A673 (cell line): ENCODE results near the gene SOS1. TPM values are rescaled to one million over a fixed set of nuclear protein-coding genes. Genes with fewer than 3 reads are reported as not detected.
"Not testable (repeated sequence)": the region's sequence is repeated elsewhere in the genome, so short reads cannot be mapped to it uniquely, and the experiment has no call there.

ENCODE experiments used
- BruUV-seq: library from RNA; stranded (reverse); fragments of 400-500 nt; replicated peaks from 2 replicates; lab custom pipeline; 2021; lab: Mats Ljungman, UMichigan
- CTCF ChIA-PET: fragments of 300-600 bp; sonication (Branson Sonifier 250); formaldehyde crosslinking; loops from one replicate; lab custom pipeline; 2022; ENCODE audit warnings: antibody characterized with exemption; lab: Charles Lee
- POLR2A ChIA-PET: fragments of 300-600 bp; sonication (Branson Sonifier 250); formaldehyde crosslinking; loops from one replicate; lab custom pipeline; 2022; ENCODE audit warnings: antibody characterized with exemption; ENCODE audit not compliant: low non-redundant PET; lab: Charles Lee
- DNase-seq: peaks from one replicate; pipeline ENCODE4 v3.0.0-alpha.2; 2015; ENCODE audit warnings: low spot score
- H3K27ac ChIP-seq: fragments of 200-600 bp; sonication (generic); 2 replicates; pipeline ENCODE4 v1.5.1; 2016; ENCODE audit warnings: mixed run types, low read depth, mild to moderate bottlenecking, mixed read lengths, antibody characterized with exemption, low read length; ENCODE audit not compliant: poor library complexity, severe bottlenecking
- H3K27me3 ChIP-seq: fragments of 200-600 bp; sonication (generic); replicated peaks from 2 replicates; pipeline ENCODE4 v1.6.1; 2017; ENCODE audit warnings: mixed run types, low read depth, mild to moderate bottlenecking, mixed read lengths, antibody characterized with exemption, low read length; ENCODE audit not compliant: insufficient read depth, poor library complexity
- H3K36me3 ChIP-seq: fragments of 200-600 bp; sonication (generic); 2 replicates; pipeline ENCODE4 v1.6.1; 2016; ENCODE audit warnings: mixed run types, mild to moderate bottlenecking, mixed read lengths, antibody characterized with exemption, low read length; ENCODE audit not compliant: insufficient read depth, poor library complexity, severe bottlenecking
- H3K4me1 ChIP-seq: fragments of 200-600 bp; sonication (generic); 2 replicates; pipeline ENCODE4 v1.6.1; 2017; ENCODE audit warnings: mixed run types, mild to moderate bottlenecking, mixed read lengths, antibody characterized with exemption, low read length; ENCODE audit not compliant: insufficient read depth, poor library complexity, severe bottlenecking
- H3K4me3 ChIP-seq: fragments of 200-600 bp; sonication (generic); 2 replicates; pipeline ENCODE4 v1.5.1; 2016; ENCODE audit warnings: low read depth, mixed run types, mild to moderate bottlenecking, mixed read lengths, low read length; ENCODE audit not compliant: poor library complexity, severe bottlenecking
- H3K9me3 ChIP-seq: fragments of 200-600 bp; sonication (generic); 2 replicates; pipeline ENCODE4 v1.6.1; 2016; ENCODE audit warnings: mixed run types, low read depth, mild to moderate bottlenecking, mixed read lengths, antibody characterized with exemption, low read length; ENCODE audit not compliant: poor library complexity, severe bottlenecking
- EZH2 ChIP-seq: fragments of 200-600 bp; sonication (generic); IDR thresholded peaks from 2 replicates; pipeline ENCODE4 v1.6.1; 2017; ENCODE audit warnings: borderline replicate concordance, low read depth, mild to moderate bottlenecking, mixed read lengths, antibody characterized with exemption, low read length; ENCODE audit not compliant: poor library complexity, severe bottlenecking
- intact Hi-C: fragments of 100-400 bp; cut with micrococcal nuclease; formaldehyde crosslinking; loops from one replicate; pipeline ENCODE4 v1.10.0; 2022; ENCODE audit not compliant: unreplicated experiment
- total RNA-seq: library from RNA; stranded (reverse); gene quantifications from 2 replicates; pipeline ENCODE4 v1.2.3, GENCODE V29; 2021
- TF ChIP-seq, protein P1 (sequence below): fragments of 300-800, 200-600 bp; sonication (generic); conservative IDR thresholded peaks from 2 replicates; pipeline ENCODE4 v1.5.1; 2017; ENCODE audit warnings: low read depth, mild to moderate bottlenecking, antibody characterized with exemption, low read length, moderate library complexity, mixed read lengths

Gene SOS1
- total RNA-seq, 1 experiment from 2014 or later = 37.8 TPM

DNA sequence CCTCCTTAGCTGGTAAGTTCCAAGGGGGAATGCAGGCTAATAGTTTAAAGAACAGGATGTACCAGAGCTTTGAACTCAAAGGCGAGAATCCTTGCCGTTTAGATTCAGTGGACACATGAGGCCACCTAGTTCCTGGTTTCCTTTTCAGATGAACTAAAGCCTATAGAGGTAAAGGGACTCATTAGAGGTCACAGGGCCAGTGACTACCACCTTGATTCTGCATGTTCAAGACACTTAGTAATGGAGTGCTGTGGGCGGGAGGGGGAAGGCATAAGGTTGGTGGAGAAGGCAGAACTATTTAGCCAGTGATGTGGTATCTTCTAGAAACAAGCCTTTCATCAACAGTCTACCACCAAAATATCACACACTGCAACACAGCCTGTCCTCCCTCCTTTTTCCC lies 183.3 kb downstream of the SOS1 start:
- H3K27me3 ChIP-seq = no peaks in the 10 kb centered on the region
- peaks cover 14% of the 10 kb centered on the region for H3K4me1 ChIP-seq
- intact Hi-C loops = no loop called here
- no peak overlapping the region for H3K27ac ChIP-seq
- POLR2A ChIA-PET = no interaction called here
- no peak for DNase-seq
- H3K4me3 ChIP-seq = no peak overlapping the region
- BruUV-seq = no TSS peak
- H3K9me3 ChIP-seq = no peaks in the 10 kb centered on the region
- CTCF ChIA-PET = no interaction called here
- H3K36me3 ChIP-seq = no peaks in the 10 kb centered on the region
- TF ChIP-seq, protein P1, sequence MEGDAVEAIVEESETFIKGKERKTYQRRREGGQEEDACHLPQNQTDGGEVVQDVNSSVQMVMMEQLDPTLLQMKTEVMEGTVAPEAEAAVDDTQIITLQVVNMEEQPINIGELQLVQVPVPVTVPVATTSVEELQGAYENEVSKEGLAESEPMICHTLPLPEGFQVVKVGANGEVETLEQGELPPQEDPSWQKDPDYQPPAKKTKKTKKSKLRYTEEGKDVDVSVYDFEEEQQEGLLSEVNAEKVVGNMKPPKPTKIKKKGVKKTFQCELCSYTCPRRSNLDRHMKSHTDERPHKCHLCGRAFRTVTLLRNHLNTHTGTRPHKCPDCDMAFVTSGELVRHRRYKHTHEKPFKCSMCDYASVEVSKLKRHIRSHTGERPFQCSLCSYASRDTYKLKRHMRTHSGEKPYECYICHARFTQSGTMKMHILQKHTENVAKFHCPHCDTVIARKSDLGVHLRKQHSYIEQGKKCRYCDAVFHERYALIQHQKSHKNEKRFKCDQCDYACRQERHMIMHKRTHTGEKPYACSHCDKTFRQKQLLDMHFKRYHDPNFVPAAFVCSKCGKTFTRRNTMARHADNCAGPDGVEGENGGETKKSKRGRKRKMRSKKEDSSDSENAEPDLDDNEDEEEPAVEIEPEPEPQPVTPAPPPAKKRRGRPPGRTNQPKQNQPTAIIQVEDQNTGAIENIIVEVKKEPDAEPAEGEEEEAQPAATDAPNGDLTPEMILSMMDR = no peak
- TF ChIP-seq EZH2 = no peak

DNA sequence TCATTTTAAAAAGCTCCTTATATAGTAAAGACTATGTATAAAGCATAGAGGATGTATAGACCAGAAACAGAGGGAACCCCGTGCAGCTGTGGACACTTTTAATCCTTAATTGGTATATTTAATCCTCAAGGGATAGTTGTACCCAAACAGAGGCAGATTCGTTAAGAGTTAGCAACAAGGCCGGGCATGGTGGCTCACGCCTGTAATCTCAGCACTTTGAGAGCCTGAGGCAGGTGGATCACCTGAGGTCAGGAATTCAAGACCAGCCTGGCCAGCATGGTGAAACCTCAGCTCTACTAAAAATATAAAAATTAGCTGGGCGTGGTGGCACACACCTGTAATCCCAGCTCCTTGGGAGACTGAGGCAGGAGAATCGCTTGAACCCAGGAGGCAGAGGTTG lies 184.3 kb downstream of the SOS1 start:
- H3K4me1 ChIP-seq = peaks cover 14% of the 10 kb centered on the region
- BruUV-seq, H3K27me3 ChIP-seq, intact Hi-C loops, H3K27ac ChIP-seq, DNase-seq, H3K4me3 ChIP-seq, POLR2A ChIA-PET, H3K36me3 ChIP-seq, CTCF ChIA-PET, H3K9me3 ChIP-seq: not testable (repeated sequence)

DNA sequence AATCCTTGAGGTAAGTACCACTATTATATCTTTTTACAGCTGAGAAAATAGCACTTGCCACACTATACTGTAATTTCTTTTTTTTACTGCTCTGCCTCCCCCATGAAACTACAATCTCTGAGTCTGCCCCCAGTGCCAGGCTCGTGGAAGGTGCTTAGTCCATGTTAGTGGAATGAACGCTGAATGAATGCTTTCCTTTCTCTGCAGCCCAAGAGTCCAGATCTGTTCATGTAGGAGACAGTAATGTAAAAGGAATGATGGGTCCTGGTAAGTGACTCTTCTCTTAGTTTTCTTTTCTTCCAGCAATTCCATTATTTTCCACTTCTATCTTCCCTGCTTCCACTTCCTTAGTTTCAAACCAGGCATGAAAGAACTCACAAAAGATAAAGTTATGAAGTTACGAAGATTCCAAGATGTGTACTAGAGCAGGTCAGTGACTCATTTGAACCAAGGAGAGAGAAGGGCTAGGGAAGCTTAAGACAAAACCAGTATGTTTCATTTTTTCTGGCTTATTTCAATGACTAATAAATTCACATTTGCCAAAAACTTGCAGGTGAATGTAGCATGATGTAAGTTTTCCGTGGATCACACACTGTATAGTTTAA lies 185.2 kb downstream of the SOS1 start:
- TF ChIP-seq, protein P1 = no peak
- no peak for TF ChIP-seq EZH2
- Histone ChIP-seq H3K27ac (no peak overlapping the region), H3K27me3 (no peaks in the 10 kb centered on the region), H3K4me1 (peaks cover 14% of the 10 kb centered on the region), H3K36me3 (no peaks in the 10 kb centered on the region), H3K4me3 (no peak overlapping the region), H3K9me3 (no peaks in the 10 kb centered on the region)
- no TSS peak for BruUV-seq
- no peak for DNase-seq
- POLR2A ChIA-PET = interaction anchor here (0.8 kb wide), 1 partner anchor 188 kb away, joined by 6 read pairs; no protein-coding TSS in a partner anchor
- intact Hi-C loops = no loop called here
- CTCF ChIA-PET = no interaction called here

DNA sequence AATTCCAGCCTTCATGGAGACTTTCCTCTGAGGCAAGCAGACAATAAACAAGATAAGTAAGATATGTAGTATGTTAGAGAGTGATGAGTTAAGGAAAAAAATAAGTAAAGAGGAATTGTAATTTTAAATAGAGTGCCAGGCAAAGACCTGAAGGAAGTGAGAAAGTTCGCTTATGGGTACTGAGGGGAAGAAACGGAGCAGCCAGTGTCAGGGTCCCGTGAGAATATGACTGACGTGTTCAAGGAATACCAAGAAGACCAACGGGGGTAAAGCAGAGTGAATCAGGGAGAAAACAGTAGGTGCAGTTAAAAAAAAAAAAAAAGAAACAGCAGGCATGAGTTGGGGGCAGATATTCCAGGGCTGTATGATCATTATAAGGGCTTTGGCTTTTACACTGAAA lies 186.1 kb downstream of the SOS1 start:
- no peaks in the 10 kb centered on the region for H3K27me3 ChIP-seq
- peaks cover 14% of the 10 kb centered on the region for H3K4me1 ChIP-seq
- H3K9me3 ChIP-seq = no peaks in the 10 kb centered on the region
- ChIA-PET POLR2A (no interaction called here), CTCF (no interaction called here)
- H3K4me3 ChIP-seq = no peak overlapping the region
- H3K36me3 ChIP-seq = no peaks in the 10 kb centered on the region
- BruUV-seq = no TSS peak
- H3K27ac ChIP-seq = no peak overlapping the region
- DNase-seq = no peak
- TF ChIP-seq, protein P1 = no peak
- no peak for TF ChIP-seq EZH2
- intact Hi-C loops = no loop called here
